ENCODE results near the gene CIBAR2.

- TF ChIP-seq TAF1 (IDR thresholded peaks at IDR 0.05; ENCODE audit: borderline replicate concordance, insufficient read depth, low read length) (no peak), POLR2AphosphoS5 (IDR thresholded peaks at IDR 0.05; ENCODE audit: low read depth, low read length) (no peak), REST (IDR thresholded peaks at IDR 0.05; ENCODE audit: insufficient read depth in 1 of 2, low read depth in 2 of 2, low read length in 2 of 2) (no peak), FOXP2 (optimal IDR thresholded peaks at IDR 0.05; ENCODE audit: borderline replicate concordance, extremely low read depth, extremely low read length, insufficient read depth) (no peak)
Observed at GRCh38 chr16:85159179-85159980, 47.1 kb upstream of the CIBAR2 start.
